ENCODE measurements around the gene SIGLEC10. TPM values are rescaled to one million over a fixed set of nuclear protein-coding genes. Genes with fewer than 3 reads are reported as not detected.
"Not testable (repeated sequence)": the region's sequence is repeated elsewhere in the genome, so short reads cannot be mapped to it uniquely, and the experiment has no call there.

Gene SIGLEC10
- total and polyA plus RNA-seq, 9 of the 15 experiments (the other 6 are each of a cell fraction or from before 2014, with no cell fraction given) = 0.10 to 1.8 (median 0.82) TPM

GRCh38 chr19:51466723-51467122, 49.3 kb upstream of the SIGLEC10 start (continued):
- TF ChIP-seq IRF1 (CRISPR knock-in tag; IDR thresholded peaks at IDR 0.05; ENCODE audit: borderline replicate concordance) (no peak), ZNF695 (CRISPR knock-in tag; IDR thresholded peaks at IDR 0.05) (no peak)

GRCh38 chr19:51463976-51464581, 46.6 kb upstream of the SIGLEC10 start:
- FAIRE-seq; H3K9me3 ChIP-seq (replicated peaks; ENCODE audit: control insufficient read depth, insufficient read depth, low read depth, low read length); H3K4me3 ChIP-seq; H3K9ac ChIP-seq (ENCODE audit: insufficient read depth in 1 of 2, low read depth in 2 of 2, low read length in 2 of 2); CTCF ChIA-PET (ENCODE audit: low intra/inter-chr PET ratio); POLR2A ChIA-PET; intact Hi-C loops (cut with micrococcal nuclease); H3K4me2 ChIP-seq (ENCODE audit: insufficient read depth, low read length); H3K36me3 ChIP-seq (ENCODE audit: control insufficient read depth, insufficient read depth, low read length); in situ Hi-C loops (cut with MboI); H3K27me3 ChIP-seq (ENCODE audit: control insufficient read depth in 2 of 2, insufficient read depth in 2 of 2, low read length in 2 of 2); H3K9me1 ChIP-seq (ENCODE audit: control insufficient read depth, insufficient read depth, low read length); H3K27ac ChIP-seq (ENCODE audit: extremely low read depth, low read depth, low read length); ATAC-seq; BruUV-seq (replicated peaks); DNase-seq (ENCODE audit: extremely low read depth in 1 of 4, low spot score in 3 of 4); H2AFZ ChIP-seq (ENCODE audit: low read depth, low read length); H4K20me1 ChIP-seq (replicated peaks; ENCODE audit: control insufficient read depth, insufficient read depth, low read length): not testable (repeated sequence)
- WGBS (ENCODE audit: insufficient coverage, low coverage, missing lambda C conversion rate) = 96% methylated on average over 12 of the region's 33 CpGs
- peaks cover 16 to 33% of the 10 kb centered on the region in 2 experiments for H3K4me1 ChIP-seq (replicated peaks in 1 of 2; ENCODE audit: control insufficient read depth in 2 of 2, insufficient read depth in 2 of 2, low read length in 2 of 2)
- H3K79me2 ChIP-seq (ENCODE audit: control insufficient read depth, insufficient read depth, low read length) = peaks cover 39% of the 10 kb centered on the region

- Histone ChIP-seq H3K36me3 (ENCODE audit: control insufficient read depth, insufficient read depth, low read length) (no peaks in the 10 kb centered on the region), H2AFZ (ENCODE audit: low read depth, low read length) (no peak overlapping the region), H3K27ac (ENCODE audit: extremely low read depth, low read depth, low read length) (no peak overlapping the region), H3K4me3 (no peak overlapping the region), H4K20me1 (replicated peaks; ENCODE audit: control insufficient read depth, insufficient read depth, low read length) (no peaks in the 10 kb centered on the region), H3K9me1 (ENCODE audit: control insufficient read depth, insufficient read depth, low read length) (no peaks in the 10 kb centered on the region), H3K79me2 (ENCODE audit: control insufficient read depth, insufficient read depth, low read length) (peaks cover 26% of the 10 kb centered on the region), H3K4me1 (replicated peaks in 1 of 2; ENCODE audit: control insufficient read depth in 2 of 2, insufficient read depth in 2 of 2, low read length in 2 of 2) (peaks cover 13 to 32% of the 10 kb centered on the region in 2 experiments), H3K27me3 (ENCODE audit: control insufficient read depth in 2 of 2, insufficient read depth in 2 of 2, low read length in 2 of 2) (no peaks in the 10 kb centered on the region), H3K4me2 (ENCODE audit: insufficient read depth, low read length) (no peak overlapping the region), H3K9ac (ENCODE audit: insufficient read depth in 1 of 2, low read depth in 2 of 2, low read length in 2 of 2) (no peak overlapping the region; a peak in 1 of 4 replicates), H3K9me3 (replicated peaks; ENCODE audit: control insufficient read depth, insufficient read depth, low read depth, low read length) (no peaks in the 10 kb centered on the region)
- intact Hi-C loops (cut with micrococcal nuclease) = no loop called here
- ATAC-seq = no peak
- WGBS (ENCODE audit: insufficient coverage, low coverage, missing lambda C conversion rate) = 79% methylated on average over 10 of the region's 10 CpGs
- in situ Hi-C loops (cut with MboI) = no loop called here
- no peak for FAIRE-seq
- POLR2A ChIA-PET = interaction anchor here (2.2 kb wide), 1 partner anchor 11 kb away, joined by 5 read pairs; no protein-coding TSS in a partner anchor
- DNase-seq (ENCODE audit: extremely low read depth in 1 of 4, low spot score in 3 of 4) = no peak
- no TSS peak for BruUV-seq (replicated peaks)
- CTCF ChIA-PET (ENCODE audit: low intra/inter-chr PET ratio) = no interaction called here
- TF ChIP-seq TRIM25 (IDR thresholded peaks at IDR 0.05; ENCODE audit: borderline replicate concordance) (no peak), ARID4B (CRISPR knock-in tag; IDR thresholded peaks at IDR 0.05) (no peak), PPARD (CRISPR knock-in tag; IDR thresholded peaks at IDR 0.05) (no peak)
Measured at GRCh38 chr19:51462681-51463080, 45.2 kb upstream of the SIGLEC10 start.

Measured in K562 (cell line).